GM19035 (cell line): Measurements from ENCODE around the gene ZNF205.
A peak's percentile ranks its signal among the peaks of the same experiment; 100 is the strongest.

Source experiments
- ATAC-seq: cut with Tn5 transposase; IDR thresholded peaks from one replicate; pipeline ENCODE4 v1.9.1; 2021; ENCODE audit not compliant: unreplicated experiment

Gene ZNF205

GRCh38 chr16:3084969-3085670 lies 27.3 kb upstream of the ZNF205 start:
- no peak for ATAC-seq

GRCh38 chr16:3085868-3086595 lies 26.4 kb upstream of the ZNF205 start:
- ATAC-seq = no peak

GRCh38 chr16:3086596-3087242 lies 25.7 kb upstream of the ZNF205 start:
- ATAC-seq = no peak

GRCh38 chr16:3087243-3088235 lies 24.8 kb upstream of the ZNF205 start:
- ATAC-seq = no peak

- ATAC-seq = no peak
Observed at GRCh38 chr16:3088450-3088849, 23.9 kb upstream of the ZNF205 start.

GRCh38 chr16:3088925-3089716 lies 23.3 kb upstream of the ZNF205 start:
- no peak for ATAC-seq

GRCh38 chr16:3089717-3090592 lies 22.4 kb upstream of the ZNF205 start:
- ATAC-seq = no peak

- ATAC-seq = no peak
Observed at GRCh38 chr16:3091551-3091950, 20.8 kb upstream of the ZNF205 start.

- no peak for ATAC-seq
Observed at GRCh38 chr16:3092501-3092941, 19.9 kb upstream of the ZNF205 start.

- ATAC-seq = no peak
Observed at GRCh38 chr16:3094289-3095027, 17.9 kb upstream of the ZNF205 start.

GRCh38 chr16:3095869-3096268 lies 16.5 kb upstream of the ZNF205 start:
- peak; percentile 57 for ATAC-seq

GRCh38 chr16:3096362-3096761 lies 16.0 kb upstream of the ZNF205 start:
- no peak for ATAC-seq

- no peak for ATAC-seq
Observed at GRCh38 chr16:3097266-3097665, 15.1 kb upstream of the ZNF205 start.

- ATAC-seq = no peak
Observed at GRCh38 chr16:3098459-3099394, 13.7 kb upstream of the ZNF205 start, which contains the start of gene ZSCAN10. TSS of gene ZSCAN10 (minus strand) at chr16:3099294. CDS start at chr16:3092937, 6,357 bp downstream.

- ATAC-seq = no peak
Observed at GRCh38 chr16:3099395-3099731, 13.0 kb upstream of the ZNF205 start.

- ATAC-seq = peak; percentile 64
Observed at GRCh38 chr16:3099732-3100499, 12.5 kb upstream of the ZNF205 start.
